Activated naive CD8-positive, alpha-beta T cell treated with anti-CD3 and anti-CD28 coated beads for 36 hours (primary cell): Measurements from ENCODE around the gene CYP3A5. TPM values are rescaled to one million over a fixed set of nuclear protein-coding genes. Genes with fewer than 3 reads are reported as not detected.
"Not testable (repeated sequence)": the region's sequence is repeated elsewhere in the genome, so short reads cannot be mapped to it uniquely, and the experiment has no call there.

Experiments used
- DNase-seq: peaks from one replicate; pipeline ENCODE4 v3.0.0; 2021
- H3K27ac Mint-ChIP-seq: one replicate; pipeline ENCODE4 v1.8.0; 2022; ENCODE audit warnings: mild to moderate bottlenecking, moderate library complexity, mixed read lengths
- H3K27me3 Mint-ChIP-seq: one replicate; pipeline ENCODE4 v1.8.0; 2022; ENCODE audit warnings: mild to moderate bottlenecking, mixed read lengths
- H3K36me3 Mint-ChIP-seq: one replicate; pipeline ENCODE4 v1.8.0; 2021; ENCODE audit warnings: mild to moderate bottlenecking, mixed read lengths
- H3K4me1 Mint-ChIP-seq: one replicate; pipeline ENCODE4 v1.8.0; 2021; ENCODE audit warnings: mixed read lengths
- H3K4me3 Mint-ChIP-seq: one replicate; pipeline ENCODE4 v1.8.0; 2022; ENCODE audit warnings: mild to moderate bottlenecking, moderate library complexity, mixed read lengths
- H3K9me3 Mint-ChIP-seq: one replicate; pipeline ENCODE4 v1.8.0; 2022; ENCODE audit warnings: mixed read lengths
- total RNA-seq, 2 experiments: library from RNA; stranded (reverse); gene quantifications; one replicate each; pipeline ENCODE4 v1.2.3, GENCODE V29; 2021

CYP3A5 gene
- total RNA-seq, 2 experiments from 2014 or later, result not detected

GRCh38 chr7:99666013-99666395, 13.8 kb downstream of the CYP3A5 start:
- peaks cover 13% of the 10 kb centered on the region for H3K4me1 Mint-ChIP-seq
- no peak overlapping the region for H3K27ac Mint-ChIP-seq
- DNase-seq, result no peak
- no peak overlapping the region for H3K4me3 Mint-ChIP-seq
- H3K36me3 Mint-ChIP-seq, result peaks cover 36% of the 10 kb centered on the region
- no peaks in the 10 kb centered on the region for H3K27me3 Mint-ChIP-seq
- H3K9me3 Mint-ChIP-seq, result no peaks in the 10 kb centered on the region

GRCh38 chr7:99665312-99666012, 14.3 kb downstream of the CYP3A5 start:
- DNase-seq, result no peak
- H3K4me1 Mint-ChIP-seq, result peaks cover 13% of the 10 kb centered on the region
- no peak overlapping the region for H3K27ac Mint-ChIP-seq
- no peak overlapping the region for H3K4me3 Mint-ChIP-seq
- peaks cover 38% of the 10 kb centered on the region for H3K36me3 Mint-ChIP-seq
- H3K9me3 Mint-ChIP-seq, result no peaks in the 10 kb centered on the region
- no peaks in the 10 kb centered on the region for H3K27me3 Mint-ChIP-seq

GRCh38 chr7:99657879-99658278, 21.9 kb downstream of the CYP3A5 start:
- H3K4me3 Mint-ChIP-seq, DNase-seq, H3K27ac Mint-ChIP-seq, H3K4me1 Mint-ChIP-seq, H3K27me3 Mint-ChIP-seq, H3K9me3 Mint-ChIP-seq: not testable (repeated sequence)
- H3K36me3 Mint-ChIP-seq, result peaks cover 48% of the 10 kb centered on the region

- H3K9me3 Mint-ChIP-seq, H3K27me3 Mint-ChIP-seq, H3K4me3 Mint-ChIP-seq, H3K4me1 Mint-ChIP-seq, DNase-seq, H3K27ac Mint-ChIP-seq: not testable (repeated sequence)
- H3K36me3 Mint-ChIP-seq, result peaks cover 45% of the 10 kb centered on the region
Observed at GRCh38 chr7:99654626-99655025, 25.2 kb downstream of the CYP3A5 start.

GRCh38 chr7:99653754-99654153, 26.0 kb downstream of the CYP3A5 start:
- H3K36me3 Mint-ChIP-seq, result peaks cover 43% of the 10 kb centered on the region
- no peaks in the 10 kb centered on the region for H3K27me3 Mint-ChIP-seq
- H3K9me3 Mint-ChIP-seq, result peaks cover 2% of the 10 kb centered on the region
- no peak for DNase-seq
- H3K4me1 Mint-ChIP-seq, result peaks cover 9% of the 10 kb centered on the region
- no peak overlapping the region for H3K4me3 Mint-ChIP-seq
- H3K27ac Mint-ChIP-seq, result no peak overlapping the region

GRCh38 chr7:99653269-99653668, 26.5 kb downstream of the CYP3A5 start:
- H3K4me1 Mint-ChIP-seq, result peaks cover 12% of the 10 kb centered on the region
- H3K36me3 Mint-ChIP-seq, result peaks cover 41% of the 10 kb centered on the region
- H3K9me3 Mint-ChIP-seq, H3K27me3 Mint-ChIP-seq, DNase-seq, H3K27ac Mint-ChIP-seq, H3K4me3 Mint-ChIP-seq: not testable (repeated sequence)

GRCh38 chr7:99652671-99653070, 27.1 kb downstream of the CYP3A5 start:
- Mint-ChIP-seq H3K27ac (no peak overlapping the region), H3K4me3 (no peak overlapping the region), H3K9me3 (peaks cover 2% of the 10 kb centered on the region), H3K27me3 (no peaks in the 10 kb centered on the region), H3K36me3 (peaks cover 42% of the 10 kb centered on the region), H3K4me1 (peaks cover 16% of the 10 kb centered on the region)
- DNase-seq, result no peak

- Mint-ChIP-seq H3K9me3 (no peaks in the 10 kb centered on the region), H3K4me3 (no peak overlapping the region), H3K27ac (no peak overlapping the region), H3K36me3 (peaks cover 34% of the 10 kb centered on the region), H3K27me3 (no peaks in the 10 kb centered on the region), H3K4me1 (peaks cover 16% of the 10 kb centered on the region)
- no peak for DNase-seq
Observed at GRCh38 chr7:99651290-99651689, 28.5 kb downstream of the CYP3A5 start.

GRCh38 chr7:99648843-99649242, 31.0 kb downstream of the CYP3A5 start:
- Mint-ChIP-seq H3K4me1 (peaks cover 18% of the 10 kb centered on the region), H3K27ac (no peak overlapping the region), H3K9me3 (peaks cover 3% of the 10 kb centered on the region), H3K4me3 (no peak overlapping the region), H3K27me3 (no peaks in the 10 kb centered on the region), H3K36me3 (peaks cover 39% of the 10 kb centered on the region)
- no peak for DNase-seq

- H3K4me1 Mint-ChIP-seq, result peaks cover 34% of the 10 kb centered on the region
- peaks cover 3% of the 10 kb centered on the region for H3K9me3 Mint-ChIP-seq
Observed at GRCh38 chr7:99645590-99645989, 34.2 kb downstream of the CYP3A5 start.

GRCh38 chr7:99644431-99644830, 35.4 kb downstream of the CYP3A5 start:
- Mint-ChIP-seq H3K27ac (no peak overlapping the region), H3K36me3 (peaks cover 71% of the 10 kb centered on the region), H3K27me3 (no peaks in the 10 kb centered on the region), H3K4me1 (peaks cover 39% of the 10 kb centered on the region), H3K4me3 (no peak overlapping the region), H3K9me3 (peaks cover 3% of the 10 kb centered on the region)
- DNase-seq, result no peak

More at GRCh38 chr7:99645590-99645989, 34.2 kb downstream of the CYP3A5 start:
- H3K27me3 Mint-ChIP-seq, result no peaks in the 10 kb centered on the region
- no peak overlapping the region for H3K27ac Mint-ChIP-seq
- H3K4me3 Mint-ChIP-seq, result no peak overlapping the region
- H3K36me3 Mint-ChIP-seq, result peaks cover 60% of the 10 kb centered on the region
- no peak for DNase-seq

GRCh38 chr7:99643464-99643863, 36.3 kb downstream of the CYP3A5 start:
- Mint-ChIP-seq H3K27ac (no peak overlapping the region), H3K27me3 (no peaks in the 10 kb centered on the region)

GRCh38 chr7:99642027-99642426, 37.8 kb downstream of the CYP3A5 start:
- H3K9me3 Mint-ChIP-seq, result peaks cover 4% of the 10 kb centered on the region
- H3K27me3 Mint-ChIP-seq, result no peaks in the 10 kb centered on the region
- peaks cover 76% of the 10 kb centered on the region for H3K36me3 Mint-ChIP-seq
- H3K4me3 Mint-ChIP-seq, result no peak overlapping the region
- peaks cover 52% of the 10 kb centered on the region for H3K4me1 Mint-ChIP-seq
- H3K27ac Mint-ChIP-seq, result peak overlapping the region; percentile 25
- DNase-seq, result no peak

More at GRCh38 chr7:99643464-99643863, 36.3 kb downstream of the CYP3A5 start:
- Mint-ChIP-seq H3K4me3 (no peak overlapping the region), H3K9me3 (peaks cover 3% of the 10 kb centered on the region), H3K36me3 (peaks cover 73% of the 10 kb centered on the region), H3K4me1 (peaks cover 43% of the 10 kb centered on the region)
- no peak for DNase-seq

GRCh38 chr7:99639267-99639666, 40.5 kb downstream of the CYP3A5 start:
- peaks cover 64% of the 10 kb centered on the region for H3K4me1 Mint-ChIP-seq
- peaks cover 2% of the 10 kb centered on the region for H3K9me3 Mint-ChIP-seq

GRCh38 chr7:99638731-99639130, 41.1 kb downstream of the CYP3A5 start:
- peaks cover 66% of the 10 kb centered on the region for H3K4me1 Mint-ChIP-seq
- H3K4me3 Mint-ChIP-seq, result no peak overlapping the region
- peak overlapping the region; percentile 97 for H3K27ac Mint-ChIP-seq
- H3K9me3 Mint-ChIP-seq, result peaks cover 2% of the 10 kb centered on the region
- H3K27me3 Mint-ChIP-seq, result no peaks in the 10 kb centered on the region
- no peak for DNase-seq
- H3K36me3 Mint-ChIP-seq, result peaks cover 73% of the 10 kb centered on the region

More at GRCh38 chr7:99639267-99639666, 40.5 kb downstream of the CYP3A5 start:
- H3K27me3 Mint-ChIP-seq, result no peaks in the 10 kb centered on the region
- H3K27ac Mint-ChIP-seq, result peak overlapping the region; percentile 97
- DNase-seq, result no peak
- H3K36me3 Mint-ChIP-seq, result peaks cover 72% of the 10 kb centered on the region
- no peak overlapping the region for H3K4me3 Mint-ChIP-seq

- Mint-ChIP-seq H3K36me3 (peaks cover 68% of the 10 kb centered on the region), H3K4me3 (peak overlapping the region; percentile 57), H3K4me1 (peaks cover 72% of the 10 kb centered on the region), H3K27ac (peak overlapping the region; percentile 97)
- not testable (repeated sequence) for H3K27me3 Mint-ChIP-seq, H3K9me3 Mint-ChIP-seq, DNase-seq
Observed at GRCh38 chr7:99637414-99637813, 42.4 kb downstream of the CYP3A5 start.
